ENCODE results near the gene TCF7L2. TPM values are rescaled to one million over a fixed set of nuclear protein-coding genes. Genes with fewer than 3 reads are reported as not detected.

TCF7L2 gene
- total and polyA plus RNA-seq, 4 donors = 9.1 to 32.3 (median 21.4) TPM

DNA sequence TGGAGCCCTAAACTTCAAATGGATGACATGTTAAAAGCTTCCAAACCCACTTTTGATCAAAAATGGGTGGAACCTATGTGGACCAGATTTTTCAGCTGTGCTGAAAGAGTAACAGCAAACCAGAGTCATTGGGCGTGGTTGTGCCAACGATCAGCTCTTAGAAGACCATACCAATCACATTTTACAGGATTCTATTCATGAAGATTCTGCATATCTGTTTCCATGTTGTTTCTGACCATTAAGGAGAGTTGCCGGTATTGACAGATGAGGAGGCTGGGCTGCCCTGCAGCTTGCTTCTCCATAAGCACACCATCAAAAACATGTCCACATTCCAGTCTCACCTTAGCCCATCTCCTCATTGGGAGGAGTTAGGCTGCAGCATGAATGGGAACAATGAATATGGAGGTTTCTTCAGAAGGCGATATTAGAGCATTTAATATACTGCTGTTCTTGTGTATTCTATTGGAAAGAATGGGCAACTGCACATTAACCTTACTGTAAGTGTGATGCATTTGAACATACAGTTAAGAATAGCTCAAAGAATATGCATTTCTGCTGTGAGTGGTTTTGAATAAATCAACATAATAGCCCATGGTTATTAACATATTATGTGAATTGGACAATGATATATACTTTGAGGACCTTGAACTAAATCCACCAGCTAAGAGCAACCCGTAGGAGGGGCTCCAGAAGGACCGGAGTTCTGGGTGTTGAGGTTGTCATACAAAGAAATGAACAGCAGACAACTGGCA lies 116.7 kb downstream of the TCF7L2 start:
- WGBS, 2 donors = 94 to 96% methylated on average over 6 of the region's 6 CpGs
- H3K27ac ChIP-seq (ENCODE audit: low read depth in 1 of 2, low read length in 1 of 2) = peak overlapping the region in 1 of 2 donors; percentile 43

DNA sequence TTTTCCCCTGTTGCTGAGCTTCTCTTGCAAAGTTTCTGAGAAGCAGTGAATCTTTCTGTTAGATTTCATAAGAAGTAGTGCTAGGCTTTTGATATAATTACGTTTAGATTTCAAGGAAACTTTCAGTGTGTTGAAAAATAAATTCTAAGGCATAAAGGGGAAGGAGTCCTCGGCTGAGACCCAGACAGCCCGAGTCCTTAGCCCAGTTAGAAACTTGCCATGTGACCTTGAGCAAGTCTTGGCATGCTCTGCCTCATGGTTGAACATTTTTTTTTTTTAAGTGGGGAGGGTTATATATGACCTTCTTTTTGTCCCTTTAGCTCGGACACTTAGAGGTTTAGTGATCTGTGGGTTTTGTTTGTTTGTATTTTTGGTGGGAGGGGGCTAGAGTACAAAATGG lies 117.5 kb downstream of the TCF7L2 start:
- 51% methylated on average over 4 of the region's 4 CpGs for WGBS, 2 donors
- H3K9me3 ChIP-seq (ENCODE audit: control insufficient read depth in 4 of 4, insufficient read depth in 3 of 4, low read length in 3 of 4) = no peaks in the 10 kb centered on the region
- ATAC-seq (ENCODE audit: insufficient read depth, low FRiP score) (no peak), DNase-seq (no peak)
- peaks cover 0 to 8% (median 3%) of the 10 kb centered on the region in 4 donors for H3K36me3 ChIP-seq (ENCODE audit: control insufficient read depth in 4 of 4, insufficient read depth in 4 of 4, low read length in 4 of 4)
- H3K27ac ChIP-seq (ENCODE audit: low read depth in 1 of 2, low read length in 1 of 2) = no peak overlapping the region
- no peak overlapping the region for H3K9ac ChIP-seq (ENCODE audit: insufficient read depth in 1 of 2, low read length in 2 of 2)
- H3K4me1 ChIP-seq (ENCODE audit: control insufficient read depth in 5 of 5, insufficient read depth in 5 of 5, low read length in 5 of 5) = peaks cover 4 to 26% (median 18%) of the 10 kb centered on the region in 5 donors
- TF ChIP-seq, protein P1, sequence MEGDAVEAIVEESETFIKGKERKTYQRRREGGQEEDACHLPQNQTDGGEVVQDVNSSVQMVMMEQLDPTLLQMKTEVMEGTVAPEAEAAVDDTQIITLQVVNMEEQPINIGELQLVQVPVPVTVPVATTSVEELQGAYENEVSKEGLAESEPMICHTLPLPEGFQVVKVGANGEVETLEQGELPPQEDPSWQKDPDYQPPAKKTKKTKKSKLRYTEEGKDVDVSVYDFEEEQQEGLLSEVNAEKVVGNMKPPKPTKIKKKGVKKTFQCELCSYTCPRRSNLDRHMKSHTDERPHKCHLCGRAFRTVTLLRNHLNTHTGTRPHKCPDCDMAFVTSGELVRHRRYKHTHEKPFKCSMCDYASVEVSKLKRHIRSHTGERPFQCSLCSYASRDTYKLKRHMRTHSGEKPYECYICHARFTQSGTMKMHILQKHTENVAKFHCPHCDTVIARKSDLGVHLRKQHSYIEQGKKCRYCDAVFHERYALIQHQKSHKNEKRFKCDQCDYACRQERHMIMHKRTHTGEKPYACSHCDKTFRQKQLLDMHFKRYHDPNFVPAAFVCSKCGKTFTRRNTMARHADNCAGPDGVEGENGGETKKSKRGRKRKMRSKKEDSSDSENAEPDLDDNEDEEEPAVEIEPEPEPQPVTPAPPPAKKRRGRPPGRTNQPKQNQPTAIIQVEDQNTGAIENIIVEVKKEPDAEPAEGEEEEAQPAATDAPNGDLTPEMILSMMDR (IDR thresholded peaks at IDR 0.05; ENCODE audit: control extremely low read depth, extremely low read depth) = no peak
- no peak overlapping the region for H3K4me3 ChIP-seq
- H3K27me3 ChIP-seq (ENCODE audit: control insufficient read depth in 3 of 3, insufficient read depth in 3 of 3, low read length in 2 of 3) = no peaks in the 10 kb centered on the region

More for the DNA sequence above, 116.7 kb downstream of the TCF7L2 start:
- TF ChIP-seq, protein P1 (IDR thresholded peaks at IDR 0.05; ENCODE audit: control extremely low read depth, extremely low read depth) = no peak
- Histone ChIP-seq H3K27me3 (ENCODE audit: control insufficient read depth in 3 of 3, insufficient read depth in 3 of 3, low read length in 2 of 3) (no peaks in the 10 kb centered on the region), H3K4me1 (ENCODE audit: control insufficient read depth in 5 of 5, insufficient read depth in 5 of 5, low read length in 5 of 5) (peaks cover 4 to 34% (median 18%) of the 10 kb centered on the region in 5 donors), H3K36me3 (ENCODE audit: control insufficient read depth in 4 of 4, insufficient read depth in 4 of 4, low read length in 4 of 4) (peaks cover 0 to 8% (median 3%) of the 10 kb centered on the region in 4 donors), H3K4me3 (no peak overlapping the region), H3K9ac (ENCODE audit: insufficient read depth in 1 of 2, low read length in 2 of 2) (no peak overlapping the region), H3K9me3 (ENCODE audit: control insufficient read depth in 4 of 4, insufficient read depth in 3 of 4, low read length in 3 of 4) (no peaks in the 10 kb centered on the region)
- DNase-seq = no peak
- ATAC-seq (ENCODE audit: insufficient read depth, low FRiP score) = no peak

DNA sequence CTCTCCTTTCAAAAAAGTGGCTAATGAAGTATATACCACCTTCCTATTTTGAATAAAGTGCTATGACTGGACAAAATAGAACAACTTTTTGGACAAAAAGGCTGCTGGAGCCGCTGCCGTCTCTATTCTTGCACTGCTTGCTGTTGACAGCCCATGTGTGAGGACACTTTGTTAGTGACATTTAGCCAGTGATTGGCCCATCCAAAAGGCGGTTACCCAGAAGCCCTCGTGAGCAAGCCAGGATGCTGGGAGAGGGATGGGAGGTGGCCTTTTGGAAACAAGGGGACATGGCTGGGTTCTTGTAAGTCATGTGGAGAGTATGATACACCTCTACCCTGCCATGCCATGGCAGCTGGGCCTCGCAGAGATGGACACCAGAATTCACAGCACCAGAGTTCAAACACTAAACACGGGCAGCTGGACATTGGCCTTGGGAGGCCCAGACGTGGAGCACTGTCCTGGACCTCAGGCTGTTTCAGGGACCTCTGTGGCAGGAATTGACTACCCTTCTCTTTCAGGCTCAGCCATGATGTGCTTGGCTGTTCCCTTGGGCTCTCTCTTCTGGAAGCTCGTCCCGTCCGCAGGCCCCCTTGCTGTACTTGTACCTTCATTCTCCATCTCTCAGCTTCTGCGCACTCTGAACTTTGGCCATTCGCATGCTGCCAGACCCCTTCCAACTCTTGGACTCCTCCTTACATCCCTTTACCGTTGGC lies 118.3 kb downstream of the TCF7L2 start:
- ATAC-seq (ENCODE audit: insufficient read depth, low FRiP score) = no peak
- peaks cover 4 to 20% (median 15%) of the 10 kb centered on the region in 5 donors for H3K4me1 ChIP-seq (ENCODE audit: control insufficient read depth in 5 of 5, insufficient read depth in 5 of 5, low read length in 5 of 5)
- H3K9ac ChIP-seq (ENCODE audit: insufficient read depth in 1 of 2, low read length in 2 of 2) = no peak overlapping the region
- no peaks in the 10 kb centered on the region for H3K9me3 ChIP-seq (ENCODE audit: control insufficient read depth in 4 of 4, insufficient read depth in 3 of 4, low read length in 3 of 4)
- no peak for DNase-seq
- no peak overlapping the region for H3K4me3 ChIP-seq
- H3K27ac ChIP-seq (ENCODE audit: low read depth in 1 of 2, low read length in 1 of 2) = no peak overlapping the region
- TF ChIP-seq, protein P1 (IDR thresholded peaks at IDR 0.05; ENCODE audit: control extremely low read depth, extremely low read depth) = no peak
- WGBS, 2 donors = 96 to 98% methylated on average over 13 of the region's 13 CpGs
- no peaks in the 10 kb centered on the region for H3K27me3 ChIP-seq (ENCODE audit: control insufficient read depth in 3 of 3, insufficient read depth in 3 of 3, low read length in 2 of 3)
- H3K36me3 ChIP-seq (ENCODE audit: control insufficient read depth in 4 of 4, insufficient read depth in 4 of 4, low read length in 4 of 4) = peaks cover 0 to 8% (median 4%) of the 10 kb centered on the region in 4 donors
